Suppressor macrophage (primary cell): Measurements from ENCODE around the gene SIN3A.
"Not testable (repeated sequence)": the region's sequence is repeated elsewhere in the genome, so short reads cannot be mapped to it uniquely, and the experiment has no call there.

Experiments
- DNase-seq, 4 experiments: peaks; one replicate each; pipeline ENCODE4 v3.0.0-alpha.2; 2020 to 2022

Gene SIN3A

DNA sequence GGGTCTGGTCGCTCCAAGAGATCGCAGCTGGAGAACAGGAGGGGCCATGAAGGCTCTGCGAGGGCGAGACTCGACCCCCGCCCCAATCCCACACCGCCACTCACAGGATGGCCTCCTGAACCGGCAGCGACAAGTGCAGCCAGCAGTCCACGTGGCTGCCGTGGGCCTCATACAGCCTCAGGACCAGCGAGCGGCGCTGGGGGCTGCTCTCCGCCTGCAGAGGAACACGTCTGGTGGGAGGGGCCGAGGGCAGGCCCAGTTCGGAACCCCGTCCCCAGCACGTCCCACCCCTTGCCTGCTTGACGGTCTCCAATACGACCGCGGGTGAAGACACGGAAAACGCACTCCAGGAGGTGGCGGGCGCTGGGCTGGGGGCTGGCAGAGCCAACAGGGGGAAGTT lies 95.5 kb downstream of the SIN3A start:
- no peak for DNase-seq

DNA sequence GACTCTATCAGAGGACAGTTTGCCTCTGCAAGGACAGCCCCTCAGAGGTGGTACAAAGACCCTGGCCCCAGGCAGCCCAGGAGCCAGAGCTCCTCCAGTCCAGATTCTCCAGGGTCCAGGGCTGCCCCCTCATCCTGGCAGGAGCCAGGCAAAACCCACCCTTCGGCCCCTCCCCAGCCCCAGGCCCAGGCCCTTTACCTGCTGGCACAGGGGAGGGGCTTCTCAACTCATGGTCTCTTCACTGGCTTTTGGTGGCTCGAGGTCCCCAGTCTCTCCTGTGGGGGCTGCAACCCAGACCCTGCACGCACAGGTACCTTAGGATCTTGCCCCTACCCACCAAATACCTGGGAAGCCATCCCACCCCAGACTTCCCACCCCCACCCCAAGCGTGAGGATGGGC lies 96.1 kb downstream of the SIN3A start:
- DNase-seq: no peak

DNA sequence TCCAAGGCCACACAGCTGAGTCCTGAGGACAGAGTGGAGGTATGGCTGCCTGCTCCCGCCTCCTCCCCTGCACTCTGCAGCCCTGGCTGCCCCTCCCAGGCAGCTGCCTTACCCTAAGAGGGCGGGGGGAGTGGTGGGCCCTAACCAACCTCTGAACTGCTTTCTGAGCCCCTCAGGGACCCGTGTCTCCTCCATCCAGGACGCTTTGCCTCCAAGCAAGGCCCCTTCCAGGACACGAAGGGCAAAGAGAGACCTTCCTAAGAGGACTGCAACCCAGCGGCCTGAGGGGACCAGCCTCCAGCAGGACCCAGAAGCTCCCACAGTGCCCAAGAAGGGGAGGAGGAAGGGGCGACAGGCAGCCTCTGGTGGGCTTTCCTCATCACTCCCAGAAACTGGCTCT lies 97.0 kb downstream of the SIN3A start:
- no peak for DNase-seq

DNA sequence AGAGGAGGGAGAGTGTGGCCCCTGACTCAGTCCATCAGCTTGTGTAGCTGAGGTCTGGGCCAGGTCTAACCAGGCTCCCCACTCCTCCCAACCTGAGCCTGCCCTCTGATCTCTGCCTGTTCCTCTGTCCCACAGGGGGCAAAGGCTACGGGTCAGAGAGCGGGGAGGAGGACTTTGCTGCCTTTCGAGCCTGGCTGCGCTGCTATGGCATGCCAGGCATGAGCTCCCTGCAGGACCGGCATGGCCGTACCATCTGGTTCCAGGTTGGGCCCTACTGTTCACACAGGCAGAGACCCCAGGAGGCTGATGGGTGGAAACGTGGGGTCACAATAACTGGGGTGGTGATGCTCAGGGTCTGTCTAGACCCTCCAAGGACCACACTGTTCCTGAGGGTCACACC lies 97.9 kb downstream of the SIN3A start:
- no peak for DNase-seq

DNA sequence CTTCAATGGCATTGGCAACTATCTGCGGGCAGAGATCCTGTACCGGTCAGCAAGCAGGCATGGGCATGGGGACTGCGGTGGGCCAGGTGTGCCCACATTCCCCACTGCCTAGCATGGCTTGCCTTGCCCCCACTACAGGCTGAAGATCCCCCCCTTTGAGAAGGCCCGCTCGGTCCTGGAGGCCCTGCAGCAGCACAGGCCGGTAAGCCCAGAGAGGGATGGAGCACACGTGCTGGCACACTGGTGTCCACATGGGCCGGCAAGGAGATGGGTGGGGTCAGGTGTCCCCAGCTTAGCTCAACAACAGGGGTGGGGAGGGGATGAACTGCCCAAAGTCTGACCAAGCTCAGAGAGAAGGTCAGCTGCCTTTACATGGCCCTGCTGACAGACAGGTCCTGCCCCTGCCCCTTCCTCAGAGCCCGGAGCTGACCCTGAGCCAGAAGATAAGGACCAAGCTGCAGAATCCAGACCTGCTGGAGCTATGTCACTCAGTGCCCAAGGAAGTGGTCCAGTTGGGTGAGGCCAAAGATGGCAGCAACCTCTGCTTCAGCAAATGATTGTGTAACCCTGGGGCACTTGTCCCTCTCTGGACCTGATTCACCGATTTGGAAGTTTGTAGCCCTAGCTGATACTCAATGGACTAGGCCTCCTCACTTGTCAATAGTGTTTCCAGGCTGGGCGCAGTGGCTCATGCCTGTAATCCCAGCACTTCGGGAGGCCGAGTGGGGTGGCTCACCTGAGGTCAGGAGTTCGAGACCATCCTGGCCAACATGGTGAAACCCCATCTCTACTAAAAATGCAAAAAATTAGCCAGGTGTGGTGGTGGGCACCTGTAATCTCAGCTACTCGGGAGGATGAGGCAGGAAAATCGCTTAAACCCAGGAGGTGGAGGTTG lies 99.1 kb downstream of the SIN3A start:
- no peak for DNase-seq

DNA sequence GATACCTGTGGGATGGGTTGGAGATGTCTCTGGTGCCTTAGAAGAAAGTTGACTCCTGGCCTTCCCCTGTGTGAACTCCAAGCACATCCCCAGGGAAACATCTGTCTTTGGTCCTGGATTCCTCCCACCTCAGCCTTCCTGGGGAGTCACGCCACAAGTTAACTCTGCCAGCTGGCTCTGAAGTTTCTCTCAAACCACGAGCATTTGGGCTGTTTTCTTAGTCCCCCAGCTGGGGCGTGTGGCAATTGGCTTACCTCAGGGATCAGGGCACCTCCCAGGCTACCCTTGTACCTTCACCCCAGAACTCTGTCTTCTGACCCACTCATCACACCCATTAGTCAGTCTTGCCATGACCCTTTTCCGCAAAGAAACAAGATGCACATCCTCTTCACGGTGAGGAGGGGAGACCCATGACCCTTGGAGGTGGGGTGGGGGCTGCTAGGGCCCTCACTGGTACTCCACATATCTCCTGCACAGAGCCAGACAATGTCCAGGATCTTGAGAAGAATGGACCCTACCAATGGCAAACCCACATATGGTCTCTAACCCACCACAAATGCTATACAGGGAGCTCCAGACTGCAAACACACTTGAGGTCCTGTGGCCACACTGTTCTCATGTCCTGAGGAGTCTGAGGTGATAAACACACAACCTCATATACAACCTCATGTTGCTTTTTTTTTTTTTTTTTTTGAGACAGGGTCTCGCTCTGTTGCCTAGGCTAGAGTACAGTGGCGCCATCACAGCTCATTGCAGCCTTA lies 100.7 kb downstream of the SIN3A start:
- no peak for DNase-seq

DNA sequence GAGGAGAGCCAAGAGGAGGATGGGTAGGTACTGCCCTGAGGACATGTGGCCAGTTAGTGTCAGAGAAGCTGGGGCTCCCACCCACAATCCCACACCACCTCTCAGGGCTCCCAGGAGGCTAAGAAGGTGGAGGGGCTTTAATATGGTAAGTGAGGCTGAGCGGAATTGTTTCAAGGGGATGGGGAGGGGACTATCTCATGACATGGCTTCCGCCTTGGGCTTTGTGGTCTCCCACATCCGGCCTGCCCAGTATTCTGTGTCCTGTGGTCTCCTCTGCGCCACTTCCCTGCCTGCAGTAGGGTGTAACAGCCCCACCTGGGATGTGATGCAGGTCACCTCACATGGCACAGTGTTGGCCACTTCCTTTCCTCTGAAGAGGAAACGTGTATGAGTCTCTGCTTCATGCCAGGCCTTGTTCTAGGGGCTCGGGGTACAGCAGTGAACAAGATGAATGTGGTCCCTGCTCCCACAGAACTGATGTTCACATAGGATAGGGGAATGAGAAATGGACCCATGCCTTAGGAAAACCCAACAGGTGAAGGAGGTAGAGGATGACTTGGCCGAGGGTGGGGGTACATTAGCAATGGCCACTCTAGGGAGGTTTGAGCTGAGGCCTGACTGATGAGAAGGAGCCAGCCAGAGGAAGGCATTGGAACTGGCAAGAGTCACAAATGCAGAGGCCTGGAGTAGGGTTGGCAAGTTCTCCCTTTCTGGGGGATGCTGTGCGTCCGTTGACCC lies 101.5 kb downstream of the SIN3A start:
- peak; percentile 23 to 49 (median 46) for DNase-seq

DNA sequence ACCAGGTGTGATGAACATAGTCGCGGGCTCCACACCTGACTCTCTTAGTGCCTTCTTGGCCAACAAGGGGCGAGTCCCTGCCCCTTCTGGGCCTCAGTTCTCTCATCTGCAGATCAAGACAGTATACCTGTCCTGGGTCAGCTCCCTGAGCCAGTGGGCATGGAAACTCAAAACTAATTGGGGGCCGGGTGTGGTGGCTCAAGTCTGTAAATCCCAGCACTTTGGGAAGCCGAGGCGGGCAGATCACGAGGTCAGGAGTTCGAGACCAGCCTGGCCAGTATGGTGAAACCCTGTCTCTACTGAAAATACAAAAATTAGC lies 102.2 kb downstream of the SIN3A start:
- DNase-seq: not testable (repeated sequence)

DNA sequence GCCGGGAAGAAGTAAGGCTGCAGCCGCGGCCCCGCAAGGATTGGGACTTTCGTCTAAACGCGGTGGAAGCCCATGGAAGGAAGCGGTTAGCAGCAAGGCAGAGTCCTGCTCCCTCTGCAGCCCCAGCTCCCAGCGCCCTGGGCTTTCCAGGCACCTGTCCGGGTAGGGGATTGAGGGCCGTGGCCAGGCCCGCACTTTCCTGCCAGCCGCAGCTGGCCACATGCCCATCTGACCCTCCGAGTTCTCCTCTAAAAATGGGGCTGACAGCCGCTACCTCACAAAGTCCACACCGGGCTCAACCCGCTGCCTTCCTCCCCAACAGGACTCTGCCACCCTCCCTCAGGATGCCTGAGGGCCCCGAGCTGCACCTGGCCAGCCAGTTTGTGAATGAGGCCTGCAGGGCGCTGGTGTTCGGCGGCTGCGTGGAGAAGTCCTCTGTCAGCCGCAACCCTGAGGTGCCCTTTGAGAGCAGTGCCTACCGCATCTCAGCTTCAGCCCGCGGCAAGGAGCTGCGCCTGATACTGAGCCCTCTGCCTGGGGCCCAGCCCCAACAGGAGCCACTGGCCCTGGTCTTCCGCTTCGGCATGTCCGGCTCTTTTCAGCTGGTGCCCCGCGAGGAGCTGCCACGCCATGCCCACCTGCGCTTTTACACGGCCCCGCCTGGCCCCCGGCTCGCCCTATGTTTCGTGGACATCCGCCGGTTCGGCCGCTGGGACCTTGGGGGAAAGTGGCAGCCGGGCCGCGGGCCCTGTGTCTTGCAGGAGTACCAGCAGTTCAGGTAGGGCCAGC lies 102.7 kb downstream of the SIN3A start:
- DNase-seq: peak in 2 of 4 experiments; percentile 19 to 22

DNA sequence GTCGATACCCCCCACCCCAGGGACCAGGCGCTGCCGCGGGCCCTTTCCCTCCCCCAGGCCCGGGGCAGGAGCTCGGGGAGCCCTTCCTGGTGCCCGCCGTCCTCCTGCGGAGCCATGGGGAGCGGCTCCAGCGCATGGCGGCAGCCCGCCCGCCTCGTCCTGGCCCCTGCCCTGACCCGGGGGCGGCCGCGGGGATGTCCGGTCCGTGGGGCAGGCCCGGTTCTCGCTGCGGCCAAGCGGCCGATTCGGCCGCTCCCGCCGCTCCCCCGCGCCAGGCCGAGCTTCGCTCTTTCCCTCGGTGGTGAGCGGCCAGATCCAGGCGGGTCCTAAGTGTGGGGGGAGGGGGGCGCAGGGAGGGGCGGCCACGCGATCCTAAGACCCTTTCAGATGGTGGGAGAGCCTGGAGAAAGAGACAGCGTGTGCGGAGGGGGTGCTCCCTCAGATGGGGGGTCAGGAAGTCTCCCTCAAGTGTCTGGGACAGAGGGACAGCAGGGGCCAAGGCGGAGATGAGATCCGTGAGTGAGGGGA lies 103.4 kb downstream of the SIN3A start:
- DNase-seq: peak in 2 of 4 experiments; percentile 24 to 55

DNA sequence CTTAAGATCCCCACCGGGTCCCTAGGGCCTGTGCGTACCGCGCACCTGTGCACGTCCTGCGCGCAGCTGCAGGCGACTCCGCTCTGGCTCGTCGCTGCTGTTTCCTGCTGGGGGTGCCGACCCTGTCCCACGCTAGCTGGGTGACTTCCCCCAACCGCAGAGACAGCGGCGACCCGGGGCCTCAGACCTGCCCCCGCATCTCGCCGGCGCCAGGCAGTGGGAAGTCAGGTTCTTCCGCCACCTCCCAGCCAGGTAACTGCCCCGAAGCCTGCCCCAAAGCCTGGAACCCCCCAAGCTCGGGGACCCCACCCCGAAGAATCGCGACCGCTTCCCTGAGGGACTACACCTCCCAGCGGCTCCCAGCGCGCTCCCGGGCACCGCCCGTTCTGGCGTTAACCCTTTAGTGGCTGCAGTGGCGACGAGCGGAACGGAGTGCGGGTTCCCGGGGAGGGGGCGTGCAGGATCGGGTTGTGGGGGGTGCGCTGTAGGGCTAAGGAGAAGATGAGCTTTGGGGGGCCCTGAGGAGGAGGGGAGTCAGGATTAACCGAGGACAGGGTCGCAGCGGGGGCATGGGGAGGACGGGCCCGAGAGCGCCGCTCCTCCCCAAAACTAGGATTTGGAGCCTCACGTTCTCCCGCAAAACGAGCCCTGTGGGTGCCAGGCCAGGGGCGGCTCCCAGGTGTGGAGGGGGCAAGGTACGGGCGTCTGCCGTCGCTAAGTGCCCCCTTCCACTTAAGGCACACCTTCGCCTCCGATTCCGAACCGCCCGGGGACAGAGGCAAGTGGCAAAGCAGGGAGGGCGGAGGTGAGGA lies 104.1 kb downstream of the SIN3A start:
- peak in 3 of 4 experiments; percentile 42 to 68 (median 59) for DNase-seq

DNA sequence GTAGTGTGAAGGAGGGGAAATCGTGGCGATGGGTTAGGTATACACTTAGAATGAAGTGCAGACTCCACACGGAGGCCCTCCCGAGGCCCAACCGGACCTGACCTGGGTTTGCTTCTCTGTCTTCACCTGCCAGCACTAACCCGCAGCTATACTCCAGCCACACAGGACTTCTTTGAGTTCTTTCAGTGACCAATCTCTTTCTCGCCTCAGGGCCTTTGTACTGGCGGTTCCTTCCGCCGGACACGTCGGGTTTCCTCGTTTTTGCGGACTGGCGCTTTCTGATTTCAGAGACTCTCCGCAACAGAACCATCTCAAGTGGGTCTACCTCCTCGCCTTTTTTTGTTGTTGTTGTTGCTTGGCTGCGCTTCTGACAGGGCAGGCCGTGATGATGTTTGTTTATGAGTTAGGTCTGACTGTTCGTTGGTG lies 104.7 kb downstream of the SIN3A start, which contains the start of gene NEIL1:
Gene NEIL1 (plus strand): TSS at position 244 of the 426 bp plus-strand sequence. CDS start 1,867 bp downstream, outside the sequence.
- peak in 2 of 4 experiments; percentile 18 to 33 for DNase-seq

DNA sequence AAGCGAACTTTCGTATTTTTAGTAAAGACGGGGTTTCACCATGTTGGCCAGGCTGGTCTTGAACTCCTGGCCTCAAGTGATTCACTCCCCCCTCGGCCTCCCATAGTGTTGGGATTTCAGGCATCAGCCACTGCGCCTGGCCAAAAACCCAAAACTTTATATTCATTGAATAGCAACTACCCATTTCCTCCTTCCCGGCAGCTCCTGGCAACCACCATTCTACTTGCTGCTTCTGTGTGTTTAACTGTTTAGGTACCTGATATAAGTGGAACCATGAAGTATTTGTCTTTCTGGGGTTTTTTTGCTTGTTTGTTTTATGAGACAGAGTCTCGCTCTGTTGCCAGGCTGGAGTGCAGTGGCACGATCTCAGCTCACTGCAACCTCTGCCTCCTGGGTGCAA lies 107.5 kb downstream of the SIN3A start:
- DNase-seq: not testable (repeated sequence)

DNA sequence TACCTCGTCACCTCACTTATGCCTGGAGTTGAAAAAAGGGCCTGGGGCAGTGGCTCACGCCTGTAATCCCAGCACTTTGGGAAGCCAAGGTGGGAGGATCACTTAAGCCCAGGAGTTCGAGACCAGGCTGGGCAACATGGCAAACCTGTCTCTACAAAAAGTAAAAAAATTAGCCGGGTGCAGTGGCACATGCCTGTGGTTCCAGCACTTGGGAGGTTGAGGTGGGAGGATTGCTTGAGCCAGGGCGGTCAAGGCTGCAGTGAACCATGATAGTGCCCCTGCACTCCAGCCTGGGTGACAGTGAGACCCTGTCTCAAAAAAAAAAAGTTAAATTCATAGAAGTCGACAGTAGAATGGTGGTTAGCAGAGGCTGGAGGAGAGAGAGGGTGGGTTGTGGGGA lies 109.3 kb downstream of the SIN3A start:
- no peak for DNase-seq

DNA sequence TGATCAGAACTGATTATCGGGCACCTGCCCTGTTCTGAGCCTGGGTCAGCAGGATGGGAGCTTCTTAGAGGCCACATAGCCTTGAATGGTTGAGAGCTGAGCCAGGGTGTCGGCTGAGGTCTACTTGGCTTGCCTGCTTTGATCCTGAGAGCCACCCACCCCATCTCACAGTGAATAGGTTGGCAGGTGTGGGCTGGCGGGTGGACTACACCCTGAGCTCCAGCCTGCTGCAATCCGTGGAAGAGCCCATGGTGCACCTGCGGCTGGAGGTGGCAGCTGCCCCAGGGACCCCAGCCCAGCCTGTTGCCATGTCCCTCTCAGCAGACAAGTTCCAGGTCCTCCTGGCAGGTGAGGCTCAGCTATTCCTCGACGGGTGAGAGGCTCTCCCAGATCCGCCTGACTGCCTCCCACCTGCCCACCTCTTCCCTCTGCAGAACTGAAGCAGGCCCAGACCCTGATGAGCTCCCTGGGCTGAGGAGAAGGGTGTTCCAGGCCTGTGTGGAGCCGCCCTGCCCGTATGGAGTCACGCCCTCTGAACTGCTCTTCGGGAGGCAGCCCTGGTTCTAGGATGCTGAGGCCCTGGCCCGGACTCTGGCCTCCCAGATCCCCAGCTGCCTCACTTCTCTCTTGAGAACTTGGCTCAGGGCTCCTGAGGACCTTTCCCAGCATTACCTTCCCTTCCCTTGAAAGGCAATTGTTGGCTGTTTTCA lies 111.8 kb downstream of the SIN3A start:
- no peak for DNase-seq

DNA sequence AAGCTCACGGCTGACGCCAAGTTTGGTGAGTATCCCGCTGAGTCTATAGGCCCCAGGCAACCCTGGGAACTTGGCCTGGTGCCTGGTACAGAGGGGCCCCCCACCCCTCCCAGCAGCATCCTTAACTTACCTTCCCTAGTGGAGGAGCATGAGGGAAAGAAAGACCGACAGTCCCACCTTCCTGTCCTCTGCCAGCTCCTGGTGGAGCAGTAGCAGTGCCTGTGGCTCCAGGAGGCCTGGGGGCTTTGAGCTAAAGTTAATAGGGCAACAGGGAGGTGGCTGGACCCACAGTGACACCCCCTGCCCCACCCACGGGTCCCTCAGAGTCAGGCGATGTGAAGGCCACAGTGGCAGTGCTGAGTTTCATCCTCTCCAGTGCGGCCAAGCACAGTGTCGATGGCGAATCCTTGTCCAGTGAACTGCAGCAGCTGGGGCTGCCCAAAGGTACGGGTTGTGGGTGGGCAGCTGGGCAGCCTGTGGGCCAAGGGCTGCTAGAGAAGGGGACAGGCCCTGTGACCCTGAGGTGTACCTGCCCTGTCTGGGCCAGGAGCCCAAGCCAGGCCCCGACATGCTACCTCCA lies 112.7 kb downstream of the SIN3A start:
- DNase-seq: no peak

DNA sequence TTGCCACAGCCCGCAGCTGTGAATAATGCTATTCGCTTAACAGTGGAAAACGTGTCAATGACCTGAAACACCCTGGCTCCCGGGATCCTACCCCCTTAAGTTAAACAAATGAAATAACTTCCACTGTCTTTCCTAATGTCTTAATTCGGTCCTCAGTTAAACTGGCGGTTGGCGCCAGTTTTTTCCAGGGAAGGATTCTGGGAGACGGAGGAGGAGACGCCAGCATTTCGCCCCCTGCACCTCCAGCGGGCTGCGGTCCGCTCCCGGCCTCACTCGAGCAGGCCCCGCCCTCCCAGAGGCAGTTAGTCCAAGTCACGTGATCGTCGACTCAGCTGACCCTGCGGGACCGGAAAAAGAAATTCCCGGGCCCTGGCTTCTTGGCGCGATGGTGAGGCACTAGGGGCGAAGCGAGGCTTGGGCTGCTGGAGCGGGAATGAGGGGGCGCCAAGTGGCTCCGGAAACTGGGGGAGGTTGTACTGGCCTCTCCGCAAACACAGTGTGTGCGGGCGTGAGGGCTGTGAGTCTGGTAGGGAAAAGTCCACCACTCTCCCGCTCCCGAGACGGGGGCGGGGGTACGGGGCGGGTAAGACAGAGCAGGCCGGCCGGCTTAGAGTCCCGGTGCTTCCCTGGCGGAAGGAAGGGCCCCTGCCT lies 115.7 kb downstream of the SIN3A start, which contains the start of gene COMMD4:
Gene COMMD4 (plus strand): TSS at position 359 of the 651 bp plus-strand sequence. CDS start 27 bp downstream, at position 386.
- peak; percentile 86 to 95 (median 92) for DNase-seq

DNA sequence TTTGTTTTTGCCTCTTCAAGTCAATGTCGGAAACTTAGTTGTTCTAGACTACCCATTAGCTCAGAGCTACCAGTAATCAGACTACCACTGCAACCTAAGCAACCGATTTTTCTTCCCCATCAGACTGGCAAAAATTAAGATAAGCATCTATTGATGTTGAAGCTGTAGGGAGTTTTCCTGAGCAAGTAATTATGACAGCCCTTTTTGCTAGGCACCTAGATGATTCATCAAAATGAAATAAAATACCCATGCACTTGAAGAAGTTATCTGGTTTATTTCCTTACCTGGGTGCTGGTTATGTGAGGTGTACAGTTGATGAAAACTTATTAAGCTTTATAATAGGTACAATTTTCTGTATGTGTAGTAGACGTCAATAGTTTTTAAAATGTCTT lies 116.2 kb downstream of the SIN3A start:
- DNase-seq: no peak
